HG02970 (cell line): ENCODE data around the gene P2RX2.

Experiments
- ATAC-seq: cut with Tn5 transposase; IDR thresholded peaks from one replicate; pipeline ENCODE4 v1.9.1; 2021; ENCODE audit warnings: mild to moderate bottlenecking, moderate library complexity, moderate number of reproducible peaks; ENCODE audit not compliant: unreplicated experiment, low FRiP score

P2RX2 gene

GRCh38 chr12:132657004-132657727 lies 38.6 kb downstream of the P2RX2 start:
- no peak for ATAC-seq

GRCh38 chr12:132658149-132658894 lies 39.7 kb downstream of the P2RX2 start:
- ATAC-seq: no peak

- no peak for ATAC-seq
Observed at GRCh38 chr12:132659146-132659545, 40.6 kb downstream of the P2RX2 start.

GRCh38 chr12:132660052-132660451 lies 41.5 kb downstream of the P2RX2 start:
- ATAC-seq: no peak

- no peak for ATAC-seq
Observed at GRCh38 chr12:132660996-132661395, 42.4 kb downstream of the P2RX2 start.

- no peak for ATAC-seq
Observed at GRCh38 chr12:132661972-132662371, 43.4 kb downstream of the P2RX2 start.

- no peak for ATAC-seq
Observed at GRCh38 chr12:132662901-132663755, 44.6 kb downstream of the P2RX2 start.

- ATAC-seq: no peak
Observed at GRCh38 chr12:132664206-132665148, 45.9 kb downstream of the P2RX2 start.

- no peak for ATAC-seq
Observed at GRCh38 chr12:132665149-132665491, 46.5 kb downstream of the P2RX2 start.

GRCh38 chr12:132665794-132666193 lies 47.2 kb downstream of the P2RX2 start:
- ATAC-seq: no peak

GRCh38 chr12:132668191-132669088 lies 49.9 kb downstream of the P2RX2 start:
- no peak for ATAC-seq

GRCh38 chr12:132669166-132669879 lies 50.7 kb downstream of the P2RX2 start:
- ATAC-seq: no peak
